NCI-H187 treated with DMSO at 0.1 percent for 48 hours (cell line): Measurements from ENCODE around the gene HINT2.

Experiments
- DNase-seq: peaks from one replicate; lab custom pipeline; 2025; lab: John Stamatoyannopoulos, UW

The HINT2 gene

DNA sequence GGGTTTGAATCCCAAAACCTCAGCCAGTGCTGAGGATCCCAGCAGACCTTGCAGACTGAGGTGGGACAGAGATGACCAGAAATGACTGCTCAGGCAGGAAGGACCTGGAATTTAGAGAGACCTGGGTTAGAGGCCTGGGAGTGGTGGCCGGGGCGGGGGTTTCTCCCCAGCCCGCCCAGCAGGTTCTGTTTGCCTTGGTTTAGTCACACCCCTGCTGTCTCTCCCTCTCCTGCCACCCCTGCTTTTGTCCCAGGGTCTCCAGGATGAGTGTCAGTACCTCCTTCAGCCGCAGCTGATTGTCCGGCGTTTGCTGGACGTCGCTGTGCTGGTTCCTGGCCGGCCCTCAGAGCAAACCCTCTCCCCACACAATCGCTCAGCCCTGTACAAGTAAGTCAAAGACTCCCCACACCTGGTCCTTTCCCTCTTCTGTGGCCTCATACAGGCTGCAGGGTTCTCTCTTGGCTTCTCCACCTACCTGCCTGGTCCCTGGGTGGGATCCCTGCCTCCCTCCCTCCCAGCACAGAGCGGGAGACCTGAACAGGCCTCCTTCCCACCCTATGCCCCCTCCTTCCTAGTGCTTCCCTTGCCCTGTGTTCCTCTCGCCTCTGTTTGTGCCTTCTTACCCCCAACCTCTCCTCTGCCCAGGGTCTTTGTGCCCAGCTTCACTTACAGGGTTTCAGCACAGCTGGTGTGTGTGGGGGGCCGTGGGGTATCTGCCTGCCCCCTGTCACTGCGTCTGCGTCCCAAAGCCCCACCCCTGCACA lies 26.2 kb upstream of the HINT2 start:
- DNase-seq: no peak

DNA sequence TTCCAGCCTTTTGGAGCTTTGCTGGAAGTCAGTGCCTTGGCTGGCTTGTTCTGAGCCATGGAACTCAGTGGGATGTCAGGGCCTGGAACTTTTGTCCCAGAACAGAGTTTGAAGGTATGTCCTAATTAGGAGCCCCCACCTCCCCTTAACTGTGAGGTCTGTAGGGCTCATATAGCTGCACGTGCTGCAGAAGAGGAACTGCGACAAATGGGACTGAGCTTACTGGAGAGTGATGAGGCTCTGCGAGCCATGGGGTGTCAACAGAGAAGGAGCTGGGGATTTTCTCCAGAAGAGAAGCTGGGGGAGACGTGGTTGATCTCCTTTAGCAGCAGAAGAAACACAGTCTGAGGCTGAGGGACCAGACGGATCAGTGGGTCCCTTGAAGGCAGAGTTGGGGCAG lies 25.1 kb upstream of the HINT2 start:
- no peak for DNase-seq

GRCh38 chr9:35836595-35836994 lies 21.8 kb upstream of the HINT2 start:
- DNase-seq: no peak

GRCh38 chr9:35835766-35836165 lies 20.9 kb upstream of the HINT2 start:
- DNase-seq: no peak

- no peak for DNase-seq
Measured at GRCh38 chr9:35835216-35835632, 20.4 kb upstream of the HINT2 start.

GRCh38 chr9:35834260-35835215 lies 19.7 kb upstream of the HINT2 start:
- no peak for DNase-seq

DNA sequence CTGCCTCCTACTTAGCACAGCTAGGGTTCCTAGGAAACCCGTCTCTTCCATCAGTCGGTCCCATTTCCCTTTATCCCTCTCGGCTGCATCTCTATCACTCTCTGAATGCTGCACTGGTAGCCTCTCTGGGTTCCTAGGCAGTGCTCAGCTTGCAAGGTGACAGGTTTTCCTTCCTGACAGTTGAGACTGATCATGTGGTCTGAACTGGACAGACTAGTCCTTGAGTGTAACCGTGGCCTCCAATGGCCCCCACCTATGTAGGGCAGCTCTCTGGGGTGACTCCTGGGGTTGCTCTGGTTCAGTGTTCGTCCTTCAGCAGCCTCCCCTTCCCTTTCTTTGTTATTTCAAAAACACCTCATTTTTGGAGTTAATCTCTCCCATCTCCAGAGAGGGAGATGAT lies 18.0 kb upstream of the HINT2 start:
- DNase-seq: no peak

- no peak for DNase-seq
Measured at GRCh38 chr9:35831040-35831439, 16.2 kb upstream of the HINT2 start.

DNA sequence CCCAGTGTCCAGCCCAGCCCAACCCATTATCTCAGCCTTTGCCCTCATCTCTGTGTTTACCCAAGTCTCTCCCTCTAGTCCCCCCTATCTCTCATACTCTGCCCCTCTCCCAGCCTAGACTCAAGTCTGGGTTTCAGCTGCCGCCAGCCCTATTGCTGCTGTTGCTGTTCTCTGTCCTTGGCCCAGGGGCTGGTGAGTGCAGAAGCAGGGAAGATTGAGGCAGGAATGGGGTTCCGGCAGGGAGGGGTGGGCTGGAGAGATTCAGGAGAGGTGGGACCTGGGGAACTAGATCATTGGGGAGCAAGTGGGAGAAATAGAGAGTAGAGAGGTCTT lies 14.9 kb upstream of the HINT2 start:
- DNase-seq: no peak

DNA sequence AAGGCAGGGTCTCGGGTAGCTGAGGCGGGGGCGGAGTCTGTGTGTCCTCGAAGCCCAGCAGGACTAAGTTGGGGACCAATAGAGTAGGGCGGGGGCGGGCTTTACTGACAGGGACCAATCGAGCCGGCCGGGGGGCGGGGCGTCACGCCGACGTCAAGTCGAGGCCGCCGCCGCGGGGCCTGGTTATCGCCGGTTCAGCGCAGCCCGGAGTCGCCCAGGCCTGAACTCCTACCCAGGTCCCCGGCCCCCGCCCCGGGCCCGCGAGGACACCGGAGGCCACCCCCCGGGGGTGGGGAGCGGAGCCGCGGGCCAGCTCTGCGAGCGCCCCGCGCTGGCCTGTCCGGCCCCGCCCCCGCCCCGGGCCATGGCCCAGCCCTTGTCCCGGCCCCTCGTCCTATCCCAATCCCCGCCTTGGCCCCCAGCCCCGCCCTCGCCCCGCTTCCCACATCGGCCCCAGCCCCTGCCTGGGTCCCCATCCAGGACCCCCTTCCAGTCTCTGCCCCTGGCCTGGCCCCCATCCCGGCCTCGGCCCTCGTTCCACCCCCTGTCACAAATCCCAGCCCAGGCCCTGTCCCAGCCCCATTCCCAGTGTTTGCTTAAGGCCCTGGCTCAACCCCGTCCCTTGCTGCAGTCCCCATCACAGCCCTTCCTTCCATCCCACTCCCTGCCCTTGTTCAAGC lies 14.4 kb upstream of the HINT2 start, which contains the start of gene TMEM8B:
Gene TMEM8B, plus strand, starts transcription at position 145 of the 680 bp plus-strand sequence. Its CDS starts 220 bp downstream, at position 365.
- DNase-seq: peak; percentile 46

GRCh38 chr9:35828716-35829083 lies 13.9 kb upstream of the HINT2 start, which contains the start of gene FAM221B:
Gene FAM221B, minus strand, starts transcription at chr9:35828732. Its CDS starts 2,571 bp downstream, at chr9:35826161.
- no peak for DNase-seq

GRCh38 chr9:35827486-35827885 lies 12.6 kb upstream of the HINT2 start:
- no peak for DNase-seq

DNA sequence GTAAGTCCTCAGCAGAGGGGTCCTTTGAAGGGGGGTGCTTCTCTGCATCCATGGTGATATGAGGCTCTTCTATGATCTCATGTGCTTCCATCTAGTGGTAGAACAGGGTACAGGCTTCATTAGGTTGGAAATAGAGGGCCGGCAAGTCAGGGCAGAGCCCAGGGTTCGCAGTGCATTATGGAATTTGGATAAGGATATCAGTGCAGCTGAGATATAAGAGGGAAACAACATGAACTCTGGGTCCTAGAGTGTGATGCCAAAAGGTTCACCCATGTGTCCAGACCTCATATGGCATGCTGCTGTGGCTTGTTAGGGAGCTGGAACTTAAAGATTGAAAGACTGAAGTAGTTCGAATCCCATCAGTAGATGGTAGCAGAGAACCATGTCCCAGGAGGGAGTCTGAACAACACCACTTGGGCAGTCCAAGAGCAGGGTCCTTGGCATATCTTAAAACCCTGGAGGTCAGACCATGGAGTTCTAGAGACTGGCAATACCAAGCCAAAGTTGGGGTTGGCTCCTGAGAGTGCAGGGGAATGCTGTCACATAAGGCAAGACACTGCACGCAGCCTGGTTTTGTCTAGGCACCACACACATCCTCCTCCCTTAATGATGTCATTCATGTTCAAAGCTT lies 11.3 kb upstream of the HINT2 start:
- DNase-seq: no peak

DNA sequence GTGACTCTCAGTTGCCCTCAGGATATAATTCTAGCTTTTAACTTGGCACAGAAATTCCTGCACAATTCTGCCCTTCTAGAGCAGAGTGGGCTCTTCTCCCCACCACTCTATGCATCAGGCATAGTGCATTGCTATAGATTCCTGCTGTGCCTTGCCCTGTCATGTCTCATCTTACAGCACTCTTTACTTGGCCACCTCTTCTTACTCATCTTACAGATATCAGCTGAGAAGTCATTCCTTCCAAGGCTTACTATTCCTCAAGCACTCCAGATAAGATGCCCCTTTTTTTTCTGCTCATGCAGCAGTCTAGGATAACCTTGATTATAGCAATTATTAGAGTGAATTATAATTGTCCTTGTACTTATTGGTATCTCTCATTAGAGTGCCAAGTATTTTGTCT lies 8.1 kb upstream of the HINT2 start:
- DNase-seq: no peak

GRCh38 chr9:35820076-35820475 lies 5.2 kb upstream of the HINT2 start:
- no peak for DNase-seq

- DNase-seq: no peak
Measured at GRCh38 chr9:35818341-35818740, 3.5 kb upstream of the HINT2 start.

DNA sequence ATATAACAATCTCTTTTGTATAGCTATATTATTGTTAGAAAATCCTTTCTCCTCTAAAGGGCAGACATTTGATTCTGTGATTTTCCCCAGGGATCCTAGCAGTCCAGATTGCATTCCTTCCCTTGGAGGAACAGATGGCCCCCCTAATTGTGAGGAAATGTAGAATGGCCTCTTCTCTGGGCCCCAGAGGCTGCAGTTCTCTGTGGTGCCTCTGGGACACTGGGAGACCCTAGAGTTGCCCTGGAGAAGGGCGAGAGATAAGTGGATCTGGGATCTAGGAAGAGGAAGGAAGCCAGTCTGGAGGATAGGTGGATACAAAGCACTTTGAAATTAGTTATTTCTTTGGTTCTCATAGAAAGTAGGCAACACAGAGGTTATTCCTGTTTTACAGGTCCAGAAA lies 1.9 kb upstream of the HINT2 start:
- DNase-seq: no peak

GRCh38 chr9:35814106-35814840 lies 569 bp downstream of the HINT2 start:
- DNase-seq: no peak

GRCh38 chr9:35813434-35814105 lies 1.3 kb downstream of the HINT2 start:
- no peak for DNase-seq

- DNase-seq: peak; percentile 68
Measured at GRCh38 chr9:35812025-35812602, 2.7 kb downstream of the HINT2 start, which contains the start of gene SPAG8. Gene SPAG8, minus strand, starts transcription at chr9:35812262. Its CDS starts 115 bp downstream, at chr9:35812147.
